ENCODE results near the gene DNAAF8.

The DNAAF8 gene

DNA sequence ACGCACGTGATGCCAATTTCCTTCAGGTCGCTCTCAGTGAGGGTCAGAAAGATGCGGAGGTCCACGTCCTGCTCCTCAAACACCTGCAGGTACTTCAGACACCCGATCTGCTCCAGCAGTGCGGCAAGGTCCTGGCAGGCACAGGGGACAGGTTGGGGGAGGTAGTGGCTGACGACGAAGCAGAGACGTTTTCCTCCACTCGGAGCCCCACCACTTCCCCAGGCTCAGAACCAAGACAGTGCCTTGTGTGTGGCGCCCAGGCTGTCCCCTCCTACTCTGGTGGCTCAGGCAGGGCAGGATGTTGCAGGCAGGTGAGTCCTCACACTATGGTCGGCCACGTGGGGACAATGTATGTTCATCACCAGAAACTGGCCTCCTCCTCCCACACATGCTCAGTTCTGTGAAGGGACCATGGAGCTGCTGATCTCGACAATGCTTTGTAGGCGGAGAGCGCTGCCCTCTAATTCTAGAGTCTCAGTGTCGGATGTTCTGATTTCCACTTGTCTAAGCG, 35.2 kb upstream of the DNAAF8 start:
- no peak for FAIRE-seq
- no peak for DNase-seq (ENCODE audit: insufficient read length, low spot score)
- TF ChIP-seq POLR2A (IDR thresholded peaks at IDR 0.05; ENCODE audit: low read depth, low read length) = no peak

- FAIRE-seq (no peak), DNase-seq (ENCODE audit: insufficient read length, low spot score) (no peak)
- TF ChIP-seq POLR2A (IDR thresholded peaks at IDR 0.05; ENCODE audit: low read depth, low read length) = no peak
These were observed 33.8 kb upstream of the DNAAF8 start for GRCh38 chr16:4700380-4700996.

DNA sequence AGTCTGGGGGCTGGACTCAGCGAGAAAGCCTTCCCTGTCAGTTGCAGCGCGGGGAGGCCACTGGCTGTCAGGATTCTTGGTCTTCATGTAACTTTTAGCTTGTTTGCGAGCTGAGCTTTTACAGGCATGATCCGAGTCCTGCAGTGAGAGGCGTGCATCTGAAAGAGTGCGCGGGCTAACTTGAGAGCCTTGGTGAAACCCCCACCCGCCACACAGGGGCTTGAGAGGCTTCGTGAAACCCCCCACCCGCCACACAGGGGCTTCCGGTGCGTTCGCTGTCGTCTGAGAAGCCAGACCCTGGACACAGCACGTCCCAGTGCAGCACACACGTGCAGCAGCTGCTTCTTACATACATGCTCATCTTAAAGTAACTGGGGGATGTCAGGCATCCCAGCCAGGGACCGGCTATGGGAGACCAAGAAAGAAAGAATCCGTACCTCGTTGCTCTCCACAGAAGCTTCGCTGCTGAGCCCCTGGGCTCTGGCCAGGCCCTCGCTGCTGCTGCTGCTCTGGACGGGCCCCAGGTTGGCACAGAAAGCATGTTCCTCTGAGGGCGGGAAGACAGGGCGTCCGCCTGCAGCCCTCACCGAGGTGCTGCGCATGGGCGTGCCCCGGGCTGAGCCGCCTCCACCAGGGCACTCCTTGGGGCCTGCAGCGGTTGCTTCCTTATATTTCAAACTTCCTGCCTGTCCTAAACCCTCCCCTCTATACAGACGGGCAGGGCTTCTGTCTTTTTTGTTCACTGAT, 33.2 kb upstream of the DNAAF8 start:
- DNase-seq (ENCODE audit: insufficient read length, low spot score) = no peak
- TF ChIP-seq POLR2A (IDR thresholded peaks at IDR 0.05; ENCODE audit: low read depth, low read length) = no peak
- no peak for FAIRE-seq

- DNase-seq (ENCODE audit: insufficient read length, low spot score) (no peak), FAIRE-seq (no peak)
- no peak for TF ChIP-seq POLR2A (IDR thresholded peaks at IDR 0.05; ENCODE audit: low read depth, low read length)
These were observed 32.4 kb upstream of the DNAAF8 start for GRCh38 chr16:4701791-4702465.

- TF ChIP-seq POLR2A (IDR thresholded peaks at IDR 0.05; ENCODE audit: low read depth, low read length) = no peak
- no peak for FAIRE-seq
- no peak for DNase-seq (ENCODE audit: insufficient read length, low spot score)
These were observed 31.9 kb upstream of the DNAAF8 start for GRCh38 chr16:4702466-4702808.

DNA sequence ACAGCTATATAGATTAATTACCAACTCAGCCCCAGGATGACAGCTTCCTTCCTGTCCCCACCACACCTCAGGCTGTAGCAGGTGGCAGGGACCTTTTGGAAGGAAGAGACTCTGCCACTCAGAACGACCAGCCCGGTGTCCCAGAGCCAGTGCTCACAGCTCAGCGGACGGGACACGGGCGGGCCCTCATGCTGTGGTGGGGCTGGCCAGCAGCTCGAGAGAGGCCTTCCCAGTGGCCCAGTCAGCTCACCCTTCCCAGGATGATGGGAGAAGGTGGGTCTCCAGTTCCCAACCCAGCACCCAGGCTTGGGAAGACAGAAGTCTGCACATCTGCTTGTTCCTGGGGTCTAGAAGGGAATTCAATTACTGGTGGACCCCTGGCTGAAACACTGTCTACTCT, 30.4 kb upstream of the DNAAF8 start:
- no peak for DNase-seq (ENCODE audit: insufficient read length, low spot score)
- TF ChIP-seq POLR2A (IDR thresholded peaks at IDR 0.05; ENCODE audit: low read depth, low read length) = no peak
- no peak for FAIRE-seq

- TF ChIP-seq POLR2A (IDR thresholded peaks at IDR 0.05; ENCODE audit: low read depth, low read length) = no peak
- FAIRE-seq (no peak), DNase-seq (ENCODE audit: insufficient read length, low spot score) (no peak)
These were observed 29.8 kb upstream of the DNAAF8 start for GRCh38 chr16:4704491-4704890.

GRCh38 chr16:4704913-4705312, 29.4 kb upstream of the DNAAF8 start:
- FAIRE-seq (no peak), DNase-seq (ENCODE audit: insufficient read length, low spot score) (no peak)
- no peak for TF ChIP-seq POLR2A (IDR thresholded peaks at IDR 0.05; ENCODE audit: low read depth, low read length)

GRCh38 chr16:4706871-4707270, 27.5 kb upstream of the DNAAF8 start:
- DNase-seq (ENCODE audit: insufficient read length, low spot score) (no peak), FAIRE-seq (no peak)
- no peak for TF ChIP-seq POLR2A (IDR thresholded peaks at IDR 0.05; ENCODE audit: low read depth, low read length)

DNA sequence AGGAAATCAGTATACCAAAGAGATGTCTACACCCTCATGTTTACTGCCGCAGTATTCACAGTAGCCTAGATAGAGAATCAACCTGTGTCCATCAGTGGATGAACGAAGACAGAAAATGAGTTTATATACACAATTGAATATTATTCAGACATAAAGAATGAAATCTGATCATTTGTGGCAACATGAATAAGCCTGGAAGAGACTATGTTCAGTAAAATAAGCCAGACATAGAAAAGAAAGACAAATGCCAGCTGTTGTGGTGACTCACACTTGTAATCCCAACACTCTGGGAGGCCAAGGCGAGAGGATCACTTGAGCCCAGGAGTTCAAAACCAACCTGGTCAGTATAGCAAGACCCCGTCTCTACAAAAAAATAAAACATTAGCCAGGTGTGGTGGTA, 24.9 kb upstream of the DNAAF8 start:
- DNase-seq (ENCODE audit: insufficient read length, low spot score) (no peak), FAIRE-seq (no peak)

DNA sequence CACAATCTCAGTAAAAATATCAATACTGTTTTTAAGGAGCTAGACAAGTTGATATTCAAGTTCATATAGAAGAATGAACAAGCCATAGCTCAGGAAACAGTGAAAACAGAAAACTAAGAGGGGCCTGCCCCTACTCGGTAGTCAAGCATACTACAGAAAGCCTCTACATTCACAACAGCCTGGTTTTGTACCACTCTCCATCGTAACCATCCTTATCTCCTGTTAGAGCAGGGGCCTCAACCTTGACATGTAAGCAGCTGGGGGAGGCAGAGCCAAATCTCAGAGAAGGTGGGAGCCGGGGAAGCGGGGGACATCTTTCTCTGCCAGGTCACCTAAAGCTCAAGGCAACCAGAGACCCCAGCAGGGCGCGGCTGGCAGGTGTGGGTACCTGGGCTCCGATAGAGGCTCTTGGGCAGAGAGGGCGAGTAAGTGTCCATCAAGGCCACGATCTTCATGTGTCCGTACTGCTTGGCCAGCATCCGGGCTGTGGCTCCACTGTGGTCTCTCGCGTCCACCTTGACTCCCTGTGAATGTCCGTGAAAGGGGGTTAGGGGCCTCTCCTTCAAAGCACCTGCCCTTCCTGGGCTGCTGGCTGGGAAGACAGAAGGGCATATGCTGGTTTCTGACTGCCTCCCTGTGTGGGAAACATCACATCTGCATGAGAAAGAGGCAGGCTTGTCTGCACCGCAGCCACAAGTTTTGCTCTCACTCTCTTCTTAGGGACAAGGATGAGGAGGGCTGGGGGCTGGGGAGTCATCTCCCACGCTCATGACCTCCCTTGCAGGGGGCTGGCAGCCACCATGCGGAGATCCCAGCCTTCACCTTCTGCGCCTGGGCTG, 20.5 kb upstream of the DNAAF8 start:
- no peak for DNase-seq (ENCODE audit: insufficient read length, low spot score)
- no peak for TF ChIP-seq POLR2A (IDR thresholded peaks at IDR 0.05; ENCODE audit: low read depth, low read length)
- FAIRE-seq = no peak

More for the DNA sequence above, 24.9 kb upstream of the DNAAF8 start:
- TF ChIP-seq POLR2A (IDR thresholded peaks at IDR 0.05; ENCODE audit: low read depth, low read length) = no peak

GRCh38 chr16:4714996-4715395, 19.3 kb upstream of the DNAAF8 start:
- DNase-seq (ENCODE audit: insufficient read length, low spot score) = no peak
- no peak for TF ChIP-seq POLR2A (IDR thresholded peaks at IDR 0.05; ENCODE audit: low read depth, low read length)
- no peak for FAIRE-seq

GRCh38 chr16:4718466-4718865, 15.9 kb upstream of the DNAAF8 start:
- no peak for TF ChIP-seq POLR2A (IDR thresholded peaks at IDR 0.05; ENCODE audit: low read depth, low read length)
- FAIRE-seq = no peak
- no peak for DNase-seq (ENCODE audit: insufficient read length, low spot score)
